Activated T-cell treated with anti-CD3 and anti-CD28 coated beads, Interleukin-2, amount 50 U/mL, for 4 hours (primary cell): ENCODE measurements around the gene MUC6. TPM values are rescaled to one million over a fixed set of nuclear protein-coding genes. Genes with fewer than 3 reads are reported as not detected.
"Not testable (repeated sequence)": the region's sequence is repeated elsewhere in the genome, so short reads cannot be mapped to it uniquely, and the experiment has no call there.

Experiments used
- ATAC-seq, 2 donors: fragments of 200-7000 bp; cut with Tn5 transposase; one replicate each; pipeline ENCODE4 v1.10.0; 2021
- DNase-seq: peaks from one replicate; pipeline ENCODE4 v3.0.0-alpha.2; 2020
- H3K27me3 Mint-ChIP-seq: one replicate; pipeline ENCODE4 v1.8.0; 2021; ENCODE audit warnings: low read depth, mixed read lengths
- H3K36me3 Mint-ChIP-seq: one replicate; pipeline ENCODE4 v1.8.0; 2022; ENCODE audit warnings: mixed read lengths; ENCODE audit not compliant: insufficient read depth
- H3K4me1 Mint-ChIP-seq: one replicate; pipeline ENCODE4 v1.8.0; 2021; ENCODE audit warnings: low read depth, mixed read lengths
- H3K4me3 Mint-ChIP-seq: one replicate; pipeline ENCODE4 v1.8.0; 2021; ENCODE audit warnings: mild to moderate bottlenecking, moderate library complexity, mixed read lengths
- H3K9me3 Mint-ChIP-seq: one replicate; pipeline ENCODE4 v1.8.0; 2021; ENCODE audit warnings: mixed read lengths
- total RNA-seq, 3 donors: library from RNA; stranded (reverse); gene quantifications; one replicate each; pipeline ENCODE4 v1.2.1, GENCODE V29; 2021

MUC6 gene
- total RNA-seq, 3 donors from 2014 or later: 0.30 TPM; not detected in 2

- H3K27me3 Mint-ChIP-seq: no peaks in the 10 kb centered on the region
- peaks cover 4% of the 10 kb centered on the region for H3K4me1 Mint-ChIP-seq
- H3K9me3 Mint-ChIP-seq: no peaks in the 10 kb centered on the region
- H3K36me3 Mint-ChIP-seq: peaks cover 10% of the 10 kb centered on the region
- DNase-seq: no peak
- H3K4me3 Mint-ChIP-seq: no peak overlapping the region
- no peak for ATAC-seq
These were observed 55.8 kb downstream of the MUC6 start for GRCh38 chr11:980438-981357.

- H3K4me1 Mint-ChIP-seq: peaks cover 4% of the 10 kb centered on the region
- no peaks in the 10 kb centered on the region for H3K27me3 Mint-ChIP-seq
- H3K4me3 Mint-ChIP-seq: no peak overlapping the region
- peaks cover 12% of the 10 kb centered on the region for H3K36me3 Mint-ChIP-seq
- ATAC-seq (no peak), DNase-seq (no peak)
- H3K9me3 Mint-ChIP-seq: no peaks in the 10 kb centered on the region
These were observed 57.7 kb downstream of the MUC6 start for GRCh38 chr11:978781-979180.

- Mint-ChIP-seq H3K36me3 (peaks cover 15% of the 10 kb centered on the region), H3K4me3 (no peak overlapping the region)
- no peak for ATAC-seq
These were observed 58.4 kb downstream of the MUC6 start for GRCh38 chr11:977830-978720.

GRCh38 chr11:976431-977160 is 59.9 kb downstream of the MUC6 start:
- H3K4me3 Mint-ChIP-seq: no peak overlapping the region
- no peaks in the 10 kb centered on the region for H3K9me3 Mint-ChIP-seq
- peaks cover 23% of the 10 kb centered on the region for H3K36me3 Mint-ChIP-seq
- peaks cover 6% of the 10 kb centered on the region for H3K4me1 Mint-ChIP-seq
- ATAC-seq (peak in 1 of 2 donors; percentile 40), DNase-seq (no peak)
- no peaks in the 10 kb centered on the region for H3K27me3 Mint-ChIP-seq

More at GRCh38 chr11:977830-978720, 58.4 kb downstream of the MUC6 start:
- Mint-ChIP-seq H3K4me1 (peaks cover 4% of the 10 kb centered on the region), H3K27me3 (no peaks in the 10 kb centered on the region), H3K9me3 (no peaks in the 10 kb centered on the region)
- DNase-seq: no peak

GRCh38 chr11:975827-976226 is 60.7 kb downstream of the MUC6 start:
- Mint-ChIP-seq H3K4me3 (no peak overlapping the region), H3K27me3 (no peaks in the 10 kb centered on the region)
- ATAC-seq: no peak

GRCh38 chr11:975376-975775 is 61.1 kb downstream of the MUC6 start:
- ATAC-seq, H3K4me3 Mint-ChIP-seq, H3K27me3 Mint-ChIP-seq, DNase-seq, H3K9me3 Mint-ChIP-seq: not testable (repeated sequence)
- Mint-ChIP-seq H3K4me1 (peaks cover 16% of the 10 kb centered on the region), H3K36me3 (peaks cover 23% of the 10 kb centered on the region)

More at GRCh38 chr11:975827-976226, 60.7 kb downstream of the MUC6 start:
- Mint-ChIP-seq H3K36me3 (peaks cover 23% of the 10 kb centered on the region), H3K9me3 (no peaks in the 10 kb centered on the region), H3K4me1 (peaks cover 12% of the 10 kb centered on the region)
- no peak for DNase-seq

GRCh38 chr11:973237-973636 is 63.3 kb downstream of the MUC6 start:
- H3K36me3 Mint-ChIP-seq: peaks cover 22% of the 10 kb centered on the region
- no peaks in the 10 kb centered on the region for H3K27me3 Mint-ChIP-seq
- DNase-seq (no peak), ATAC-seq (no peak)
- H3K4me3 Mint-ChIP-seq: no peak overlapping the region
- no peaks in the 10 kb centered on the region for H3K9me3 Mint-ChIP-seq
- peaks cover 32% of the 10 kb centered on the region for H3K4me1 Mint-ChIP-seq

GRCh38 chr11:972523-973211 is 63.9 kb downstream of the MUC6 start:
- no peaks in the 10 kb centered on the region for H3K27me3 Mint-ChIP-seq
- no peaks in the 10 kb centered on the region for H3K9me3 Mint-ChIP-seq
- H3K4me1 Mint-ChIP-seq: peaks cover 33% of the 10 kb centered on the region
- DNase-seq (no peak), ATAC-seq (no peak)
- no peak overlapping the region for H3K4me3 Mint-ChIP-seq
- H3K36me3 Mint-ChIP-seq: peaks cover 22% of the 10 kb centered on the region

- Mint-ChIP-seq H3K36me3 (peaks cover 22% of the 10 kb centered on the region), H3K4me3 (no peak overlapping the region), H3K4me1 (peaks cover 33% of the 10 kb centered on the region), H3K9me3 (no peaks in the 10 kb centered on the region), H3K27me3 (no peaks in the 10 kb centered on the region)
- no peak for DNase-seq
- ATAC-seq: no peak
These were observed 64.7 kb downstream of the MUC6 start for GRCh38 chr11:971731-972365.

- Mint-ChIP-seq H3K27me3 (no peaks in the 10 kb centered on the region), H3K36me3 (peaks cover 22% of the 10 kb centered on the region), H3K4me1 (peaks cover 38% of the 10 kb centered on the region), H3K9me3 (no peaks in the 10 kb centered on the region), H3K4me3 (no peak overlapping the region)
- no peak for ATAC-seq
- DNase-seq: no peak
These were observed 65.3 kb downstream of the MUC6 start for GRCh38 chr11:971092-971690.

GRCh38 chr11:970319-970871 is 66.1 kb downstream of the MUC6 start:
- H3K9me3 Mint-ChIP-seq: no peaks in the 10 kb centered on the region
- H3K4me3 Mint-ChIP-seq: peak overlapping the region; percentile 27
- H3K27me3 Mint-ChIP-seq: no peaks in the 10 kb centered on the region
- peaks cover 40% of the 10 kb centered on the region for H3K4me1 Mint-ChIP-seq
- peaks cover 22% of the 10 kb centered on the region for H3K36me3 Mint-ChIP-seq
- ATAC-seq (peak; percentile 46 to 63), DNase-seq (no peak)

GRCh38 chr11:969651-970205 is 66.8 kb downstream of the MUC6 start:
- H3K4me3 Mint-ChIP-seq: peak overlapping the region; percentile 27
- H3K36me3 Mint-ChIP-seq: peaks cover 18% of the 10 kb centered on the region
- no peak for ATAC-seq
- H3K27me3 Mint-ChIP-seq: no peaks in the 10 kb centered on the region
- H3K4me1 Mint-ChIP-seq: peaks cover 43% of the 10 kb centered on the region
- no peaks in the 10 kb centered on the region for H3K9me3 Mint-ChIP-seq
- DNase-seq: no peak
